GM18499 (cell line): ENCODE measurements around the gene CYBRD1.
A peak's percentile ranks its signal among the peaks of the same experiment; 100 is the strongest.

ENCODE experiments used
- ATAC-seq: cut with Tn5 transposase; IDR thresholded peaks from one replicate; pipeline ENCODE4 v1.9.1; 2021; ENCODE audit warnings: moderate number of reproducible peaks; ENCODE audit not compliant: insufficient read depth, unreplicated experiment

The CYBRD1 gene

DNA sequence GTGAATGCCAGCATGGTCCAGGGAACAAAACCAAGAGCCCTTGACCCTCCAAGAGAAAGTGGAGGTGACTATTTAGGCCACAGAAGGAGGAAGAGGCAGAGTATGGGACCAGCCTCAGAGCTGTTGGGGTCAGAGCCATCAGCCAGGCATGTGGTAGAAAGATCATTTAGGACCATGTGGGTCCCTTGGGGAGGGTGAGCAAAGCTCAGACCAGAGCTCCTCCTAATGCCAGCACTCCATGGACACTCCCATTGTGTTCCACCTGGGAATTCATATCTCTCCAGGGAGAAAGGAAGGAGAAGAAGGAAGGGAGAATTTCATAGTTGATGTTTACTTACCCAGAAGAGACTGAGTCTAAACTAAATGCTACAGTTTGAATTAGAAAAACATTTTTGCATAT, 73.2 kb downstream of the CYBRD1 start:
- no peak for ATAC-seq

DNA sequence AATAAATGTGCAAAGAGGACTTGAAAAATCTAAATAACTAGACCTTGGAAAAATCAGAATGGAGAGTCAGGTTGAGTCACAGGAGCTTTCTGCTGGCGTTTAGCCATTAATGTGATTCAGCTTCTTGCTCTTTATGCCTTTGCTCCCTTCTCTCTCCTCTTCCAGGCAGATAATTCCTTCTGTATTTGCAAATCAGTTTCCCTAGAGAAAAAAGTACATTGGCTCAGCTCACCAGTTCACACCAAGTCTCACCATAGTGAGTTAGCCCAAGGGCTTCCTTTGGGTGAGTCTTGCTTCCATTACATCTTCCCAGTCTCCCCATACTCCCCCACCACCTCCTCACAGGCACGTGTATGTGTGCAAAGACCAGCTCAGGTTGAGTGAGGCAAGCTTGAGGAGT, 73.6 kb downstream of the CYBRD1 start:
- no peak for ATAC-seq

DNA sequence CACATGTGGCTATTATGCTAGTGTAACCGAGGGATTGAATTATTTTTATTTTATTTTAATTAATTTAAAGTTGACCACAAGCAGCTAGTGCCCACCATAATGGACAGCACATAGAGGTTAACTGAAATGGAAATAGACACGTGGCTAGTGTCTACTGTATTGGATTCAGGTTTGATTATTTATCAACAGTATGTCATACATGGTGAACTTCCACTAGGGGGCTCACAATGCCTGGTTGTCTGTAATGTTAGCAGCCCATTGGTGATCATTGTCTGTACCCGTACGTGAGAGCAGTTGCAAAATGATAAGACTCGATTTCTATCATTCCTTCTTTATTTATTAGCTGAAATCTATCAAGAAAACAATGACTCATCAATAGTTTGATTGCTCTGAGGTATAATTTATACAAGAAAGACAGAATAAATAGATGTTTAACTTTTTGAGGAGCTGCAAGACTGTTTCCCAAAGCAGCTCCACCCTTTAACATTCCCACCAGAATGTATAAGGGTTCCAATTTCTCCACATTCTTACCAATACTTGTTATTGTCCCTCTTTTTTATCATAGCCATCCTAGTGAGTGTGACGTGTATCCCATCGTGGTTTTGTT, 76.5 kb downstream of the CYBRD1 start:
- ATAC-seq: peak; percentile 91

DNA sequence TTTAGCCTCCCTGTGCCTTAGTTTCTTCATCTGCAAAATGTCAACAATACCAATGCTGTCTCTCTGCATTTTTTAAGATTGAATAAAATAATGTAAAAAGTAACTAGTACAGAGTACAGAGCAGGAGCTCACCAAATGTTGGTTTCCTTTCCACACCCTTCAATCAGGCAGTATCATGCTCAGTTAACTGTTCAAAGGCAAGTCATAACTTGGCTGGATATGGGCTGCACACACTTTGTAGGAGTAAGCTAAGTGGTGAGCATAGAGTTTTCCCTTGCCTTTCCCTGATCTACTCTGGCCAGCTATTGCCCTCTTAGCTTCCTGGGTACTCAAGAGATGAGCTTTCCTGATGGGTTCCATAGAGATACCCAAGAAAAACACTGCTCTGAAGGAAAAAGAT, 77.9 kb downstream of the CYBRD1 start:
- ATAC-seq: no peak

DNA sequence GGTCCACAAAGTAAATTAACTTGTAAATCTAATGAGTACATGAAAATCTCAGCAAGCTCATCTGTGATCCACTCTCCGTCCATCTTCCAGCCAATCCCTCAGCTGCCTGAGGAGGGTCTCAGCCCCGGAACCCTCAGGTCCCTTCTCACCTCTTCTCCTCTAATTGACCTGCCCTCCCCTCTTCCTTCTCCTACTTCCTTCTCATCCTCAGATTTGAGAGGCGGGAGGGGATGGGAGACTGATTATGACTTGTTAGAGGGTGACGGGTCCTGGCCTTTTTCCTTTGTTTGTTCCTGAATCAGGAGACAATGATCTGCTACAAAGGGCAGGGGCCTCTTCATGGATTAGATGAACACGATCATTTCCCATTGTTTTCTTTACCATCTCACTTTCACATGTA, 80.1 kb downstream of the CYBRD1 start:
- ATAC-seq: no peak
